Gastroesophageal sphincter (tissue), 4 donors: ENCODE data around the gene MFAP1. TPM values are rescaled to one million over a fixed set of nuclear protein-coding genes. Genes with fewer than 3 reads are reported as not detected.
"Not testable (repeated sequence)": the region's sequence is repeated elsewhere in the genome, so short reads cannot be mapped to it uniquely, and the experiment has no call there.

Source experiments
- ATAC-seq: fragments of 150-250 bp; one replicate; pipeline ENCODE4 v1.9.1; 2016; ENCODE audit warnings: mild to moderate bottlenecking, moderate library complexity
- H3K27ac ChIP-seq, 4 donors: fragments of 200-600 bp; sonication (generic) in 3 of 4; 1 replicate in 3 of 4; 2 replicates in 1 of 4; pipeline ENCODE4 v1.5.1; 2016 to 2019
- H3K27me3 ChIP-seq: fragments of 200-600 bp; sonication (generic); one replicate; pipeline ENCODE4 v1.5.1; 2019
- H3K36me3 ChIP-seq, 2 donors: fragments of 200-600 bp; sonication (generic); one replicate each; pipeline ENCODE4 v1.5.1; 2019; ENCODE audit warnings: control low read depth in 1 of 2
- H3K4me1 ChIP-seq, 3 donors: fragments of 200-600 bp; sonication (generic); 1 replicate in 2 of 3; 2 replicates in 1 of 3; pipeline ENCODE4 v1.5.1; 2016 to 2019; ENCODE audit warnings: control low read depth in 2 of 3
- H3K4me3 ChIP-seq, 2 donors: fragments of 200-600 bp; sonication (generic); one replicate each; pipeline ENCODE4 v1.5.1; 2019; ENCODE audit warnings: mild to moderate bottlenecking in 1 of 2, moderate library complexity in 1 of 2
- H3K9me3 ChIP-seq, 3 donors: fragments of 200-600 bp; sonication (generic); one replicate each; pipeline ENCODE4 v1.5.1; 2017 to 2019; ENCODE audit warnings: control low read depth in 2 of 3
- CTCF ChIP-seq, 4 experiments: fragments of 200-600 bp in 2 of 4; fragments of 450-650 bp in 2 of 4; sonication (generic) in 1 of 4; IDR thresholded peaks; one replicate each; pipeline ENCODE4 v1.5.1; 2017 to 2019; ENCODE audit warnings: antibody characterized with exemption in 4 of 4, mild to moderate bottlenecking in 2 of 4, moderate library complexity in 2 of 4
- EP300 ChIP-seq: sonication (generic); formaldehyde crosslinking; IDR thresholded peaks from one replicate; pipeline ENCODE4 v1.6.1; 2017; ENCODE audit warnings: antibody characterized with exemption, mild to moderate bottlenecking
- POLR2A ChIP-seq, 2 donors: fragments of 450-650 bp; IDR thresholded peaks; one replicate each; pipeline ENCODE4 v1.6.1; 2017; ENCODE audit warnings: antibody characterized with exemption in 2 of 2, mild to moderate bottlenecking in 2 of 2, moderate library complexity in 1 of 2
- POLR2AphosphoS5 ChIP-seq: sonication (generic); formaldehyde crosslinking; IDR thresholded peaks from one replicate; pipeline ENCODE4 v1.6.1; 2017; ENCODE audit warnings: antibody characterized with exemption
- WGBS, 2 donors: methylation state at CpG; one replicate each; pipeline ENCODE4 v1.1.5; 2018; ENCODE audit warnings: low coverage in 1 of 2; 5-methylcytosine and 5-hydroxymethylcytosine counted together
- total RNA-seq, 4 donors: library from RNA; depleted of rRNA; stranded (reverse); fragments of >200 nt; gene quantifications; one replicate each; pipeline ENCODE4 v1.1.0, GENCODE V29; 2016

MFAP1 gene
- total RNA-seq, 4 donors from 2014 or later: 16.5 to 27.2 (median 19.7) TPM

- WGBS, 2 donors: 82 to 93% methylated on average over 3 to 5 of the region's 5 CpGs
- Histone ChIP-seq H3K36me3 (peaks cover 0 to 35% of the 10 kb centered on the region in 2 donors), H3K9me3 (no peaks in the 10 kb centered on the region), H3K4me1 (no peaks in the 10 kb centered on the region), H3K27me3 (no peaks in the 10 kb centered on the region), H3K27ac (no peak overlapping the region), H3K4me3 (no peak overlapping the region)
- ATAC-seq: no peak
- TF ChIP-seq POLR2A (IDR thresholded peaks at IDR 0.05): no peak
- no peak for TF ChIP-seq CTCF (IDR thresholded peaks at IDR 0.05)
- TF ChIP-seq POLR2AphosphoS5: no peak
- no peak for TF ChIP-seq EP300
Observed at GRCh38 chr15:43867096-43867495, 42.6 kb upstream of the MFAP1 start.

- ATAC-seq, H3K9me3 ChIP-seq, H3K4me1 ChIP-seq, H3K4me3 ChIP-seq, H3K27me3 ChIP-seq, H3K27ac ChIP-seq: not testable (repeated sequence)
- H3K36me3 ChIP-seq: peaks cover 0 to 39% of the 10 kb centered on the region in 2 donors
- WGBS, 2 donors: 96 to 97% methylated on average over 8 to 10 of the region's 10 CpGs
Observed at GRCh38 chr15:43866636-43867035, 42.1 kb upstream of the MFAP1 start.

GRCh38 chr15:43859546-43859945 lies 35.1 kb upstream of the MFAP1 start:
- ATAC-seq: no peak
- Histone ChIP-seq H3K9me3 (no peaks in the 10 kb centered on the region), H3K27ac (no peak overlapping the region), H3K27me3 (no peaks in the 10 kb centered on the region), H3K36me3 (peaks cover 3 to 59% of the 10 kb centered on the region in 2 donors), H3K4me1 (no peaks in the 10 kb centered on the region), H3K4me3 (no peak overlapping the region)
- no peak for TF ChIP-seq EP300
- TF ChIP-seq POLR2A (IDR thresholded peaks at IDR 0.05): no peak
- TF ChIP-seq POLR2AphosphoS5: no peak
- no peak for TF ChIP-seq CTCF (IDR thresholded peaks at IDR 0.05)
- 69% methylated on average over 4 of the region's 4 CpGs; no CpG with 5 or more reads in 1 of the 2 donors for WGBS, 2 donors

GRCh38 chr15:43854801-43855200 lies 30.3 kb upstream of the MFAP1 start:
- no peaks in the 10 kb centered on the region for H3K4me1 ChIP-seq
- H3K9me3 ChIP-seq: no peaks in the 10 kb centered on the region
- H3K4me3 ChIP-seq: no peak overlapping the region
- H3K27me3 ChIP-seq: no peaks in the 10 kb centered on the region
- no peak overlapping the region for H3K27ac ChIP-seq
- peaks cover 3 to 64% of the 10 kb centered on the region in 2 donors for H3K36me3 ChIP-seq
- no peak for ATAC-seq
- no peak for TF ChIP-seq CTCF (IDR thresholded peaks at IDR 0.05)
- TF ChIP-seq POLR2A (IDR thresholded peaks at IDR 0.05): no peak
- TF ChIP-seq EP300: no peak
- TF ChIP-seq POLR2AphosphoS5: no peak
- WGBS, 2 donors: 89 to 100% methylated on average over 3 to 6 of the region's 6 CpGs

GRCh38 chr15:43852607-43853006 lies 28.1 kb upstream of the MFAP1 start:
- no peaks in the 10 kb centered on the region for H3K27me3 ChIP-seq
- peaks cover 0 to 55% of the 10 kb centered on the region in 2 donors for H3K36me3 ChIP-seq
- H3K4me3 ChIP-seq: no peak overlapping the region
- H3K27ac ChIP-seq: no peak overlapping the region
- no peak for ATAC-seq
- no peaks in the 10 kb centered on the region for H3K9me3 ChIP-seq
- 96 to 98% methylated on average over 4 of the region's 4 CpGs for WGBS, 2 donors
- TF ChIP-seq POLR2A (IDR thresholded peaks at IDR 0.05) (no peak), POLR2AphosphoS5 (no peak), CTCF (IDR thresholded peaks at IDR 0.05) (no peak), EP300 (no peak)
- H3K4me1 ChIP-seq: no peaks in the 10 kb centered on the region
